HG02763 (cell line): ENCODE data around the gene POLK.
"Not testable (repeated sequence)": the region's sequence is repeated elsewhere in the genome, so short reads cannot be mapped to it uniquely, and the experiment has no call there.

ENCODE experiments used
- ATAC-seq: cut with Tn5 transposase; IDR thresholded peaks from one replicate; pipeline ENCODE4 v1.9.1; 2021; ENCODE audit warnings: mild to moderate bottlenecking, moderate library complexity; ENCODE audit not compliant: unreplicated experiment

Gene POLK

GRCh38 chr5:75546830-75547229 is 35.1 kb downstream of the POLK start:
- ATAC-seq, result no peak

GRCh38 chr5:75547812-75548211 is 36.1 kb downstream of the POLK start:
- no peak for ATAC-seq

- ATAC-seq, result no peak
Measured at GRCh38 chr5:75550597-75550996, 38.9 kb downstream of the POLK start.

GRCh38 chr5:75551471-75551870 is 39.8 kb downstream of the POLK start:
- no peak for ATAC-seq

- ATAC-seq, result no peak
Measured at GRCh38 chr5:75552764-75553163, 41.1 kb downstream of the POLK start.

- ATAC-seq, result no peak
Measured at GRCh38 chr5:75553358-75553757, 41.7 kb downstream of the POLK start.

- ATAC-seq, result no peak
Measured at GRCh38 chr5:75558221-75558620, 46.5 kb downstream of the POLK start.

- ATAC-seq, result no peak
Measured at GRCh38 chr5:75558981-75559632, 47.4 kb downstream of the POLK start.

- ATAC-seq, result not testable (repeated sequence)
Measured at GRCh38 chr5:75560655-75561054, 49.0 kb downstream of the POLK start.

GRCh38 chr5:75565991-75566709 is 54.5 kb downstream of the POLK start:
- ATAC-seq, result peak; percentile 7

GRCh38 chr5:75566710-75567309 is 55.1 kb downstream of the POLK start:
- peak; percentile 87 for ATAC-seq

- ATAC-seq, result no peak
Measured at GRCh38 chr5:75567710-75568109, 56.0 kb downstream of the POLK start.

GRCh38 chr5:75568202-75568601 is 56.5 kb downstream of the POLK start:
- no peak for ATAC-seq

GRCh38 chr5:75571547-75571946 is 59.9 kb downstream of the POLK start:
- ATAC-seq, result no peak

GRCh38 chr5:75574791-75575190 is 63.1 kb downstream of the POLK start:
- peak; percentile 24 for ATAC-seq

- ATAC-seq, result not testable (repeated sequence)
Measured at GRCh38 chr5:75578280-75578679, 66.6 kb downstream of the POLK start.

GRCh38 chr5:75584641-75585040 is 73.0 kb downstream of the POLK start:
- ATAC-seq, result no peak

- ATAC-seq, result no peak
Measured at GRCh38 chr5:75588666-75589065, 77.0 kb downstream of the POLK start.

GRCh38 chr5:75600535-75600934 is 88.8 kb downstream of the POLK start:
- no peak for ATAC-seq

GRCh38 chr5:75601567-75601966 is 89.9 kb downstream of the POLK start:
- no peak for ATAC-seq

- ATAC-seq, result no peak
Measured at GRCh38 chr5:75601996-75602395, 90.3 kb downstream of the POLK start.

GRCh38 chr5:75603371-75603770 is 91.7 kb downstream of the POLK start:
- ATAC-seq, result no peak
